HG03520 (cell line): ENCODE results near the gene SLC44A5.
A peak's percentile ranks its signal among the peaks of the same experiment; 100 is the strongest.
"Not testable (repeated sequence)": the region's sequence is repeated elsewhere in the genome, so short reads cannot be mapped to it uniquely, and the experiment has no call there.

ENCODE experiments used
- ATAC-seq: cut with Tn5 transposase; IDR thresholded peaks from one replicate; pipeline ENCODE4 v1.9.1; 2021; ENCODE audit warnings: mild to moderate bottlenecking, moderate library complexity; ENCODE audit not compliant: unreplicated experiment

The SLC44A5 gene

GRCh38 chr1:75470448-75470847, 140.5 kb downstream of the SLC44A5 start:
- ATAC-seq: no peak

GRCh38 chr1:75469586-75470173, 141.2 kb downstream of the SLC44A5 start:
- ATAC-seq: no peak

- ATAC-seq: no peak
Measured at GRCh38 chr1:75461808-75462325, 149.0 kb downstream of the SLC44A5 start.

GRCh38 chr1:75449998-75450397, 160.9 kb downstream of the SLC44A5 start:
- ATAC-seq: no peak

GRCh38 chr1:75444220-75444619, 166.7 kb downstream of the SLC44A5 start:
- ATAC-seq: no peak

GRCh38 chr1:75440274-75440673, 170.6 kb downstream of the SLC44A5 start:
- ATAC-seq: no peak

GRCh38 chr1:75438355-75438754, 172.6 kb downstream of the SLC44A5 start:
- ATAC-seq: no peak

- no peak for ATAC-seq
Measured at GRCh38 chr1:75431843-75432242, 179.1 kb downstream of the SLC44A5 start.

- no peak for ATAC-seq
Measured at GRCh38 chr1:75430526-75430925, 180.4 kb downstream of the SLC44A5 start.

GRCh38 chr1:75426688-75427087, 184.2 kb downstream of the SLC44A5 start:
- no peak for ATAC-seq

GRCh38 chr1:75425001-75425650, 185.8 kb downstream of the SLC44A5 start:
- ATAC-seq: no peak

- ATAC-seq: no peak
Measured at GRCh38 chr1:75423616-75424015, 187.3 kb downstream of the SLC44A5 start.

GRCh38 chr1:75423136-75423535, 187.8 kb downstream of the SLC44A5 start:
- ATAC-seq: no peak

- no peak for ATAC-seq
Measured at GRCh38 chr1:75421371-75421770, 189.5 kb downstream of the SLC44A5 start.

- no peak for ATAC-seq
Measured at GRCh38 chr1:75415187-75415586, 195.7 kb downstream of the SLC44A5 start.

GRCh38 chr1:75412616-75413015, 198.3 kb downstream of the SLC44A5 start:
- ATAC-seq: no peak

- not testable (repeated sequence) for ATAC-seq
Measured at GRCh38 chr1:75404681-75405080, 206.2 kb downstream of the SLC44A5 start.

- ATAC-seq: not testable (repeated sequence)
Measured at GRCh38 chr1:75403147-75403646, 207.7 kb downstream of the SLC44A5 start.

- no peak for ATAC-seq
Measured at GRCh38 chr1:75400716-75401115, 210.2 kb downstream of the SLC44A5 start.

GRCh38 chr1:75396745-75397144, 214.2 kb downstream of the SLC44A5 start:
- no peak for ATAC-seq

- no peak for ATAC-seq
Measured at GRCh38 chr1:75396260-75396659, 214.7 kb downstream of the SLC44A5 start.

GRCh38 chr1:75394386-75395139, 216.4 kb downstream of the SLC44A5 start:
- peak; percentile 52 for ATAC-seq
